GM23248 (cell line): Measurements from ENCODE around the gene PREP. TPM values are rescaled to one million over a fixed set of nuclear protein-coding genes. Genes with fewer than 3 reads are reported as not detected.

Experiments used
- DNase-seq: peaks from one replicate; pipeline ENCODE4 v3.0.0-alpha.2; 2015
- H2AFZ ChIP-seq: fragments of 200-600 bp; sonication (generic); 2 replicates; pipeline ENCODE4 v1.6.1; 2016; ENCODE audit warnings: antibody characterized with exemption
- H3F3A ChIP-seq: fragments of 200-600 bp; sonication (generic); 2 replicates; pipeline ENCODE4 v1.6.1; 2016; ENCODE audit warnings: mild to moderate bottlenecking, antibody characterized with exemption, mixed run types; ENCODE audit not compliant: insufficient read depth
- H3K27ac ChIP-seq: fragments of 200-600 bp; sonication (generic); 2 replicates; pipeline ENCODE4 v1.5.1; 2016; ENCODE audit warnings: mild to moderate bottlenecking
- H3K27me3 ChIP-seq: fragments of 200-600 bp; sonication (generic); replicated peaks from 2 replicates; pipeline ENCODE4 v1.6.1; 2016; ENCODE audit warnings: mild to moderate bottlenecking; ENCODE audit not compliant: insufficient read depth
- H3K36me3 ChIP-seq: fragments of 200-600 bp; sonication (generic); 2 replicates; pipeline ENCODE4 v1.6.1; 2016; ENCODE audit warnings: low read depth, mild to moderate bottlenecking
- H3K4me1 ChIP-seq: fragments of 200-600 bp; sonication (generic); 2 replicates; pipeline ENCODE4 v1.6.1; 2016; ENCODE audit warnings: mild to moderate bottlenecking; ENCODE audit not compliant: insufficient read depth
- H3K4me2 ChIP-seq: fragments of 200-600 bp; sonication (generic); one replicate; pipeline ENCODE4 v1.6.1; 2016; ENCODE audit warnings: mild to moderate bottlenecking; ENCODE audit not compliant: unreplicated experiment
- H3K4me3 ChIP-seq: fragments of 200-600 bp; sonication (generic); 2 replicates; pipeline ENCODE4 v1.5.1; 2016; ENCODE audit warnings: mild to moderate bottlenecking
- H3K79me2 ChIP-seq: fragments of 200-600 bp; sonication (generic); 2 replicates; pipeline ENCODE4 v1.6.1; 2016; ENCODE audit warnings: mild to moderate bottlenecking; ENCODE audit not compliant: insufficient read depth
- H3K9ac ChIP-seq: fragments of 200-600 bp; sonication (generic); 2 replicates; pipeline ENCODE4 v1.6.1; 2016; ENCODE audit warnings: mild to moderate bottlenecking
- H3K9me2 ChIP-seq: fragments of 200-600 bp; sonication (generic); 2 replicates; pipeline ENCODE4 v1.6.1; 2016; ENCODE audit warnings: mixed run types, mild to moderate bottlenecking, moderate library complexity; ENCODE audit not compliant: insufficient read depth
- H3K9me3 ChIP-seq: fragments of 200-600 bp; sonication (generic); one replicate; pipeline ENCODE4 v1.6.1; 2017; ENCODE audit warnings: low read depth
- H4K20me1 ChIP-seq: fragments of 200-600 bp; sonication (generic); 2 replicates; pipeline ENCODE4 v1.6.0; 2016; ENCODE audit not compliant: insufficient read depth
- EZH2 ChIP-seq: fragments of 200-600 bp; sonication (generic); IDR thresholded peaks from 2 replicates; pipeline ENCODE4 v1.6.1; 2018; ENCODE audit warnings: antibody characterized with exemption, mild to moderate bottlenecking; ENCODE audit not compliant: insufficient read depth, poor library complexity, severe bottlenecking
- EZH2phosphoT487 ChIP-seq: fragments of 200-600 bp; sonication (generic); IDR thresholded peaks from 2 replicates; pipeline ENCODE4 v1.6.1; 2018; ENCODE audit warnings: antibody characterized with exemption, moderate library complexity, mild to moderate bottlenecking, low read depth; ENCODE audit not compliant: insufficient read depth
- WGBS, 2 experiments: methylation state at CpG; one replicate each; pipeline ENCODE4 v1.1.6; 2015 to 2017; ENCODE audit warnings: low lambda C conversion rate in 2 of 2, low coverage in 1 of 2; ENCODE audit errors: missing lambda C conversion rate in 2 of 2; 5-methylcytosine and 5-hydroxymethylcytosine counted together
- in situ Hi-C: fragments of 300-500 bp; cut with MboI; formaldehyde crosslinking; loops from 2 replicates; pipeline ENCODE4 v1.15.0; 2020
- polyA plus RNA-seq: library from polyadenylated mRNA; unstranded; fragments of >200 nt; fragmentation: Nextera tagmentation; extraction: Ambion mirVana; gene quantifications from 2 replicates; pipeline ENCODE4 v1.2.1, GENCODE V29; 2016
- total RNA-seq: library from RNA; depleted of rRNA; stranded (reverse); fragments of >200 nt; shearing (Covaris generic); gene quantifications from 2 replicates; pipeline ENCODE4 v1.2.3, GENCODE V29; 2014

Gene PREP
- total and polyA plus RNA-seq, 2 experiments from 2014 or later, result 18.9 to 37.9 TPM

- in situ Hi-C loops, result loop anchor here (25.0 kb wide), 1 partner anchor 240 kb away; no protein-coding TSS in a partner anchor
- TF ChIP-seq EZH2phosphoT487, result no peak
- TF ChIP-seq EZH2, result no peak
- Histone ChIP-seq H3K9me3 (no peaks in the 10 kb centered on the region), H3K27ac (no peak overlapping the region), H3K4me2 (no peak overlapping the region), H2AFZ (no peak overlapping the region), H3K4me1 (no peaks in the 10 kb centered on the region), H3K36me3 (peaks cover 15% of the 10 kb centered on the region), H3K9ac (no peak overlapping the region), H3K79me2 (peaks cover 3% of the 10 kb centered on the region; the same call in 1 of the 2 replicates), H3K27me3 (no peaks in the 10 kb centered on the region), H3F3A (peaks cover 1% of the 10 kb centered on the region; the same call in 1 of the 2 replicates), H4K20me1 (no peaks in the 10 kb centered on the region), H3K4me3 (no peak overlapping the region), H3K9me2 (0 out of 2 replicates have a peak, but pooled peaks cover 3% of the 10 kb centered on the region)
- no peak for DNase-seq
- 99% methylated on average over 4 of the region's 4 CpGs for WGBS, 2 experiments
Measured at GRCh38 chr6:105352037-105352617, 50.8 kb downstream of the PREP start.

GRCh38 chr6:105348897-105349296 is 54.0 kb downstream of the PREP start:
- TF ChIP-seq EZH2 (no peak), EZH2phosphoT487 (no peak)
- no peaks in the 10 kb centered on the region for H4K20me1 ChIP-seq
- 0 out of 2 replicates have a peak, but pooled peaks cover 2% of the 10 kb centered on the region for H3K9me2 ChIP-seq
- no peak overlapping the region for H3K4me2 ChIP-seq
- H3K9me3 ChIP-seq, result no peaks in the 10 kb centered on the region
- 100% methylated on average over 1 of the region's 1 CpG for WGBS, 2 experiments
- peaks cover 15% of the 10 kb centered on the region for H3K36me3 ChIP-seq
- no peaks in the 10 kb centered on the region for H3K27me3 ChIP-seq
- H2AFZ ChIP-seq, result no peak overlapping the region
- peaks cover 25% of the 10 kb centered on the region for H3F3A ChIP-seq
- no peak overlapping the region for H3K27ac ChIP-seq
- no peak overlapping the region for H3K9ac ChIP-seq
- H3K4me3 ChIP-seq, result no peak overlapping the region
- peaks cover 15% of the 10 kb centered on the region for H3K4me1 ChIP-seq
- no peaks in the 10 kb centered on the region for H3K79me2 ChIP-seq
- no peak for DNase-seq
- in situ Hi-C loops, result no loop called here

- H3K79me2 ChIP-seq, result peaks cover 13% of the 10 kb centered on the region
- 43 to 45% methylated on average over 3 of the region's 3 CpGs for WGBS, 2 experiments
- no peaks in the 10 kb centered on the region for H3K9me2 ChIP-seq
- H3K27ac ChIP-seq, result peak overlapping the region; percentile 34
- H3K36me3 ChIP-seq, result peaks cover 7% of the 10 kb centered on the region; the same call in 1 of the 2 replicates
- DNase-seq, result peak; percentile 81
- H3F3A ChIP-seq, result peaks cover 25% of the 10 kb centered on the region
- TF ChIP-seq EZH2phosphoT487 (no peak), EZH2 (no peak)
- no peak overlapping the region for H3K9ac ChIP-seq
- no peaks in the 10 kb centered on the region for H4K20me1 ChIP-seq
- H3K4me2 ChIP-seq, result peak overlapping the region; percentile 24
- H3K27me3 ChIP-seq, result no peaks in the 10 kb centered on the region
- no peak overlapping the region for H2AFZ ChIP-seq
- no peak overlapping the region for H3K4me3 ChIP-seq
- in situ Hi-C loops, result no loop called here
- H3K4me1 ChIP-seq, result peaks cover 15% of the 10 kb centered on the region
- no peaks in the 10 kb centered on the region for H3K9me3 ChIP-seq
Measured at GRCh38 chr6:105346052-105346451, 56.8 kb downstream of the PREP start.

- H3K9ac ChIP-seq, result no peak overlapping the region
- no peak for TF ChIP-seq EZH2
- no peak for TF ChIP-seq EZH2phosphoT487
- peak overlapping the region; percentile 3 for H3K4me2 ChIP-seq
- H3K9me3 ChIP-seq, result no peaks in the 10 kb centered on the region
- in situ Hi-C loops, result no loop called here
- no peak for DNase-seq
- no peaks in the 10 kb centered on the region for H3K9me2 ChIP-seq
- H3K27ac ChIP-seq, result peak overlapping the region; percentile 34; the same call in 1 of the 2 replicates
- peaks cover 25% of the 10 kb centered on the region for H3F3A ChIP-seq
- H4K20me1 ChIP-seq, result no peaks in the 10 kb centered on the region; the same call in 1 of the 2 replicates
- peaks cover 16% of the 10 kb centered on the region for H3K79me2 ChIP-seq
- H3K4me1 ChIP-seq, result peaks cover 15% of the 10 kb centered on the region
- no peak overlapping the region for H3K4me3 ChIP-seq
- no peaks in the 10 kb centered on the region for H3K27me3 ChIP-seq
- H2AFZ ChIP-seq, result no peak overlapping the region
- peaks cover 4% of the 10 kb centered on the region; the same call in 1 of the 2 replicates for H3K36me3 ChIP-seq
- WGBS, 2 experiments, result 71 to 88% methylated on average over 4 of the region's 4 CpGs
Measured at GRCh38 chr6:105345506-105345905, 57.4 kb downstream of the PREP start.
